ENCODE measurements around the gene MEX3B.

MEX3B gene

DNA sequence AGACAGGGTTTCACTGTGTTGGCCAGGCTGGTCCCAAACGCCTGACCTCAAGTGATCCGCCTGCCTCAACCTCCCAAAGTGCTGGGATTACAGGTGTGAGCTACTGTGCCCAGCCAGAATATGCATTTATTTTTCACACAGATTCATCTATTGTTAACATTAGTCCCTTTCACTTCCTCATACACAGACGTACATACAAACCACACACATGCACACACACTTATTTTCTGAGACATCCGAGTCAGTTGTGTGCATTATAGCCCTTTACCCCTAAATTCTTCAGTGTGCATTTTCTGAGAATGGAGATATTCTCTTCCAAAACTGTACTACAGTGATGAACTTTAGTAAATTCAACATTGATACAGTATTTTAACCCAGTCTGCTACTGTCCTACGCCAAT is 15.0 kb upstream of the MEX3B start:
- Mint-ChIP-seq H3K27ac (no peak overlapping the region), H3K4me1 (ENCODE audit: low read depth) (peaks cover 4% of the 10 kb centered on the region), H3K4me3 (no peak overlapping the region), H3K27me3 (peaks cover 59% of the 10 kb centered on the region), H3K36me3 (ENCODE audit: low read depth) (no peaks in the 10 kb centered on the region), H3K9me3 (no peaks in the 10 kb centered on the region)

GRCh38 chr15:82058517-82059204 is 12.8 kb upstream of the MEX3B start:
- H3K36me3 Mint-ChIP-seq (ENCODE audit: low read depth): no peaks in the 10 kb centered on the region
- peaks cover 52% of the 10 kb centered on the region for H3K27me3 Mint-ChIP-seq
- no peaks in the 10 kb centered on the region for H3K4me1 Mint-ChIP-seq (ENCODE audit: low read depth)
- no peaks in the 10 kb centered on the region for H3K9me3 Mint-ChIP-seq
- no peak overlapping the region for H3K4me3 Mint-ChIP-seq
- no peak overlapping the region for H3K27ac Mint-ChIP-seq

DNA sequence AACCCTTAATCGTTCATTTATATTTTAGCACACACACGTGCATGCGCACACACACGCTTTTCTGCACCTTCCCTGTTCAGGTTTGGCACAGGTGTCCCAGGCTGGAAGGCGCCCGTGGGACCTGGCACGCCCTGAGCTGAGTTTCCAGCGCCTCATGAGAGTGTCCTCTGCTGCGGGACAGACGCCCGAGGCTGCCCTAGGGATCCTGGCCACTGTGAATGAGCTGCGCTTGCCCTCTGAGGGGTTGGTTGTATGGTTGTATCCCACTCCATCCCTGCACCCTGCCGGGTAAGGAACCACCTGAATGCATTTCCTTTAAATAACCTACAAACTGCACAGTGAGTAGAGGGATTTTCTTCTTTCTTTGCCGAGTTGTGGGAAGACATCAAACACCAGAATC is 12.2 kb upstream of the MEX3B start:
- no peak overlapping the region for H3K27ac Mint-ChIP-seq
- H3K36me3 Mint-ChIP-seq (ENCODE audit: low read depth): no peaks in the 10 kb centered on the region
- H3K4me1 Mint-ChIP-seq (ENCODE audit: low read depth): no peaks in the 10 kb centered on the region
- H3K27me3 Mint-ChIP-seq: peaks cover 52% of the 10 kb centered on the region
- H3K9me3 Mint-ChIP-seq: no peaks in the 10 kb centered on the region
- no peak overlapping the region for H3K4me3 Mint-ChIP-seq

DNA sequence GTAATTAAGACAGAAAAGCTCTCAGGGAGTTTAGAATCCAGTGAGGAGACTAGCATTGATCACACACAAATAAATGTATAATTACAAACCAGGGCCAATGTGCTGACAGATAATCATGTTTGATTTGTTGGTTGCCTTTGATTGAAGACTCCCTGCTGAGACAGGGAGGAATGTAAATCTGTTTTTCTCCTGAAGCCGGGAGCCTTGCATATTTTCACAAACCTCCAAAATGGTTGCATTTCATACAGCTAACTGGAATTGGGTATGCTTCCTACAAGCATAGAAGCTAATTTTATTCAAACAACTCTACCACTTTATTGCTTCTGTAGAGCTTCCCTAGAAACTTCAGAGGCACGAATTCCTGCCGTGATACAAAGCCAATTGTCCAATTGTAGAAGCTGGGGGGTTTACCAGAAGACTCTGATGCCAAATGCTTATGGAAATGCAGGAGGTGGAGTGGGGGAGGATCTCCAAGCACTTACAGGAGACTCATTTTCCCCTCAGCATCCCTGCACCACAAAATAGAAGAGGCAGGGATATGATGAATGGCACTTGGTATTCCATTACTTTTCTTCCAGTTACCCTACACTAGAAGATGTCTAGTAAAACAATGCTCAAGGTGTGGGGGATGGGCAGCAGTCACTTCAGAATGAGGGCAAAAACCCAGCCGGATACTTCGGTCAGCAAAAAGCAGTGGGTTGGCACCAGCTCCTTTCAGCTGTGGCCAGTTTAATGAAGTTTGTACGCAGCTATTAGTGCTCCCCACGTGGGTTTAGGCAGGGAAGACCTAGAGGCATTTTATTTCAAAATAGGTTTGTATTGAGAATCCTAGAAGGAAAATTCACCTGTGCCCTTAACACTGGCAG is 11.4 kb upstream of the MEX3B start:
- no peak overlapping the region for H3K4me3 Mint-ChIP-seq
- H3K27ac Mint-ChIP-seq: no peak overlapping the region
- H3K9me3 Mint-ChIP-seq: no peaks in the 10 kb centered on the region
- no peaks in the 10 kb centered on the region for H3K36me3 Mint-ChIP-seq (ENCODE audit: low read depth)
- H3K4me1 Mint-ChIP-seq (ENCODE audit: low read depth): no peaks in the 10 kb centered on the region
- H3K27me3 Mint-ChIP-seq: peaks cover 49% of the 10 kb centered on the region

DNA sequence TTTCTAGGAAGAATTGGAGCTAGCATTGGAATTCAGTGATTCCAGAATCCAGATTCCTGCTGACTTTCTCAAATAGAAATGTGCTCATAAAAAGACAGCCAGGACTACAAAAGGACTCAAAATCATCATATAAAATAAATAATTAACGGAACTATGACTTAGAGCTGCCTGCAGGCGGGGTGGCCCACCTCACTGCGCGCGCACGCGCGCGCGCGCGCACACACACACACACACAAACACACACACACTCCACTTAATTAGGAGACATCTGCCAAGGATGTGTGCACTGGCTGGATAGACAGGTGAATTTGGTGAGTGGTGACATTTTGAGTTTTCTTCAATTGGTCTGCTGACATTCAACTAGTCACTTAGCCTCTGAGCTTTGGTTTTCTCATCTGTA is 6.9 kb upstream of the MEX3B start:
- Mint-ChIP-seq H3K27ac (no peak overlapping the region), H3K4me1 (ENCODE audit: low read depth) (peaks cover 5% of the 10 kb centered on the region), H3K4me3 (no peak overlapping the region), H3K27me3 (peaks cover 45% of the 10 kb centered on the region), H3K36me3 (ENCODE audit: low read depth) (no peaks in the 10 kb centered on the region), H3K9me3 (no peaks in the 10 kb centered on the region)

- Mint-ChIP-seq H3K36me3 (ENCODE audit: low read depth) (no peaks in the 10 kb centered on the region), H3K27ac (no peak overlapping the region), H3K4me3 (no peak overlapping the region), H3K27me3 (peaks cover 37% of the 10 kb centered on the region), H3K4me1 (ENCODE audit: low read depth) (peaks cover 9% of the 10 kb centered on the region), H3K9me3 (no peaks in the 10 kb centered on the region)
These were observed 5.8 kb upstream of the MEX3B start for GRCh38 chr15:82051664-82052063.

DNA sequence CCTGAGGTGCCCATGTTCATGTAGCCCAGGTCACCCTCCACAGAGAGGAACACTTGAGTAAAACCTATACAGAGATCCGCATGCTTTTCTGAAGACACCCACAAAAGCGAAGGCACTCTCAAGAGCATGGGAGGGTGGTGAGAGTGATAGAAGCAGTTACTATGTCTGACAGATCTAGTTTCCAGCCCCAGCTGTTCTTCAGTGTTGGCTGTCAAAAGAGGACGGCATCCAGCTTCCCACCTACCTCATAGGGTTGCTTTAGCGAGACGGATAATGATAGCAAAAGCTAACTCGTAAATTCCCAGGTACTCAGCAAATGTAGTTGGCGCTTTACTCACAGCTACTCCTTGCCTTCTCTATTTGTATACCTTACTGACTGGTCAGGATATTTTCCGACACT is 3.0 kb upstream of the MEX3B start:
- H3K4me3 Mint-ChIP-seq: no peak overlapping the region

GRCh38 chr15:82047453-82048400 is 1.9 kb upstream of the MEX3B start:
- H3K27ac Mint-ChIP-seq: no peak overlapping the region
- peaks cover 3% of the 10 kb centered on the region for H3K36me3 Mint-ChIP-seq (ENCODE audit: low read depth)
- peaks cover 15% of the 10 kb centered on the region for H3K4me1 Mint-ChIP-seq (ENCODE audit: low read depth)
- H3K27me3 Mint-ChIP-seq: peaks cover 31% of the 10 kb centered on the region
- H3K9me3 Mint-ChIP-seq: no peaks in the 10 kb centered on the region
- peak overlapping the region; percentile 75 for H3K4me3 Mint-ChIP-seq

More for the DNA sequence above, 3.0 kb upstream of the MEX3B start:
- H3K27ac Mint-ChIP-seq: no peak overlapping the region
- peaks cover 31% of the 10 kb centered on the region for H3K27me3 Mint-ChIP-seq
- peaks cover 15% of the 10 kb centered on the region for H3K4me1 Mint-ChIP-seq (ENCODE audit: low read depth)
- no peaks in the 10 kb centered on the region for H3K36me3 Mint-ChIP-seq (ENCODE audit: low read depth)
- H3K9me3 Mint-ChIP-seq: no peaks in the 10 kb centered on the region

GRCh38 chr15:82046666-82047452 is 1.0 kb upstream of the MEX3B start:
- Mint-ChIP-seq H3K27ac (peak overlapping the region; percentile 80), H3K9me3 (no peaks in the 10 kb centered on the region), H3K4me1 (ENCODE audit: low read depth) (peaks cover 15% of the 10 kb centered on the region), H3K4me3 (peak overlapping the region; percentile 84), H3K36me3 (ENCODE audit: low read depth) (peaks cover 3% of the 10 kb centered on the region), H3K27me3 (peaks cover 25% of the 10 kb centered on the region)

- H3K9me3 Mint-ChIP-seq: no peaks in the 10 kb centered on the region
- H3K4me1 Mint-ChIP-seq (ENCODE audit: low read depth): peaks cover 15% of the 10 kb centered on the region
- peaks cover 19% of the 10 kb centered on the region for H3K27me3 Mint-ChIP-seq
- H3K4me3 Mint-ChIP-seq: peak overlapping the region; percentile 77
- no peak overlapping the region for H3K27ac Mint-ChIP-seq
- peaks cover 3% of the 10 kb centered on the region for H3K36me3 Mint-ChIP-seq (ENCODE audit: low read depth)
These were observed 483 bp downstream of the MEX3B start for GRCh38 chr15:82045179-82045891.

- H3K36me3 Mint-ChIP-seq (ENCODE audit: low read depth): peaks cover 3% of the 10 kb centered on the region
- peak overlapping the region; percentile 77 for H3K4me3 Mint-ChIP-seq
- H3K9me3 Mint-ChIP-seq: no peaks in the 10 kb centered on the region
- H3K27me3 Mint-ChIP-seq: peaks cover 19% of the 10 kb centered on the region
- no peak overlapping the region for H3K27ac Mint-ChIP-seq
- H3K4me1 Mint-ChIP-seq (ENCODE audit: low read depth): peaks cover 15% of the 10 kb centered on the region
These were observed 1.2 kb downstream of the MEX3B start for GRCh38 chr15:82044373-82045178.

- H3K4me1 Mint-ChIP-seq (ENCODE audit: low read depth): peaks cover 15% of the 10 kb centered on the region
- H3K27ac Mint-ChIP-seq: no peak overlapping the region
- peaks cover 3% of the 10 kb centered on the region for H3K36me3 Mint-ChIP-seq (ENCODE audit: low read depth)
- no peaks in the 10 kb centered on the region for H3K9me3 Mint-ChIP-seq
- peak overlapping the region; percentile 77 for H3K4me3 Mint-ChIP-seq
- H3K27me3 Mint-ChIP-seq: peaks cover 19% of the 10 kb centered on the region
These were observed 1.9 kb downstream of the MEX3B start for GRCh38 chr15:82043796-82044372.
